PC-3 (cell line): Measurements from ENCODE around the gene MARCKS. TPM values are rescaled to one million over a fixed set of nuclear protein-coding genes. Genes with fewer than 3 reads are reported as not detected.

Source experiments
- total RNA-seq: library from RNA; depleted of rRNA; stranded (reverse); fragments of >200 nt; gene quantifications from 2 replicates; pipeline ENCODE4 v1.2.3, GENCODE V29; 2014; rRNA removed

MARCKS gene
- total RNA-seq, 1 experiment from 2014 or later, result 51.5 TPM

Other genes with a start within 250 kb of the MARCKS start
- 55.3 and 66.1 TPM in 2 replicates for gene HDAC2, start 113.8 kb downstream of the MARCKS start, total RNA-seq